CD4-positive, alpha-beta T cell treated with Interleukin-2 at 100 ng/mL for 4 hours (primary cell): ENCODE data around the gene NUP205.
A peak's percentile ranks its signal among the peaks of the same experiment; 100 is the strongest.
"Not testable (repeated sequence)": the region's sequence is repeated elsewhere in the genome, so short reads cannot be mapped to it uniquely, and the experiment has no call there.

Source experiments
- DNase-seq: peaks from one replicate; pipeline ENCODE4 v3.0.0-alpha.2; 2020; ENCODE audit warnings: low spot score

The NUP205 gene

GRCh38 chr7:135620447-135620846 is 62.7 kb downstream of the NUP205 start:
- no peak for DNase-seq

GRCh38 chr7:135620980-135621850 is 63.5 kb downstream of the NUP205 start:
- peak; percentile 54 for DNase-seq

DNA sequence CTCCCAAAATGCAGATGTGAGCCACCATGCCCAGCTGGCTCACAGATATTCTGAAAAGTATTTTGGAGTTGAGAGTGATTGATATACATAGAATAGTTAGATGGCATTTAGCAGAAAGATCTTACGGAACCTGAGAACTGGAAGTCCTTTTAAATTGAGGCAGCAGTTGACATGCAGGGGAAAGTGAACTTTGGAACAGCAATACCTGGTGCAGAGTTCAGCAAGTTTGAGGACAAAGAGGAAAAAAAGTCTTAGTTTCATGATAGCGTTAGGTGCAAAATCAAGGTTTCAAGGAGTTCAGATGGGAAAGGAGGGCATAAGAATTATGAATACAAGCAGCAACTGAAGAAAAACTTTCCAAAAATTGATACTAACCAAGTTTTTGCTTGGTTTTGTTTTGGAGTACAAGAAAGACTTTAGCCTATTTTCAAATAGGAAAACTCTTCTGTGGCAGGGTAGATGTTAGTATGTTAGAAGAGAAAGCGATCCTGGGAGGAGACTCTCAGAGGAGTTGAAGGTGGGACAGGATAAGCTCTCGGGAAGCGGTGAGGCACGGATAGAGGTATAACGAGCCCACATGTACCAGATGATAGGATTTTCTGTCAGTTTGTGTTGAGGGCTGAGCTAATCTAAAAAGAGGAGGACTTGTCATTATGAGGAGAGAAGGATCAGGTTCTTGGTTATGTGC is 76.6 kb downstream of the NUP205 start:
- DNase-seq, result no peak

DNA sequence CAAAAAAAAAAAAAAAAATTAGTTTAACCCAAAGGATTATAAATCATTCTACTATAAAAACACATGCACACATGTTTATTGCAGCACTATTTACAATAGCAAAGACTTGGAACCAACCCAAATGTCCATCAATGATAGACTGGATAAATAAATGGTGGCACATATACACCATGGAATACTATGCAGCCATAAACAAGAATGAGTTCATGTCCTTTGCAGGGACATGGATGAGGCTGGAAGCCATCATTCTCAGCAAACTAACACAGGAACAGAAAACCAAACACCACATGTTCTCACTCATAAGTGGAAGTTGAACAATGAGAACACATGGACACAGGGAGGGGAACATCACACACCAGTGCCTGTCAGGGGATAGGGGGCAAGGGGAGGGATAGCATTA is 82.0 kb downstream of the NUP205 start:
- not testable (repeated sequence) for DNase-seq

- DNase-seq, result no peak
Measured at GRCh38 chr7:135644154-135644553, 86.4 kb downstream of the NUP205 start.

GRCh38 chr7:135644729-135645128 is 87.0 kb downstream of the NUP205 start:
- no peak for DNase-seq

GRCh38 chr7:135645296-135645904 is 87.7 kb downstream of the NUP205 start:
- DNase-seq, result peak; percentile 51

GRCh38 chr7:135647755-135648154 is 90.0 kb downstream of the NUP205 start:
- DNase-seq, result no peak

- no peak for DNase-seq
Measured at GRCh38 chr7:135648235-135648634, 90.5 kb downstream of the NUP205 start.

DNA sequence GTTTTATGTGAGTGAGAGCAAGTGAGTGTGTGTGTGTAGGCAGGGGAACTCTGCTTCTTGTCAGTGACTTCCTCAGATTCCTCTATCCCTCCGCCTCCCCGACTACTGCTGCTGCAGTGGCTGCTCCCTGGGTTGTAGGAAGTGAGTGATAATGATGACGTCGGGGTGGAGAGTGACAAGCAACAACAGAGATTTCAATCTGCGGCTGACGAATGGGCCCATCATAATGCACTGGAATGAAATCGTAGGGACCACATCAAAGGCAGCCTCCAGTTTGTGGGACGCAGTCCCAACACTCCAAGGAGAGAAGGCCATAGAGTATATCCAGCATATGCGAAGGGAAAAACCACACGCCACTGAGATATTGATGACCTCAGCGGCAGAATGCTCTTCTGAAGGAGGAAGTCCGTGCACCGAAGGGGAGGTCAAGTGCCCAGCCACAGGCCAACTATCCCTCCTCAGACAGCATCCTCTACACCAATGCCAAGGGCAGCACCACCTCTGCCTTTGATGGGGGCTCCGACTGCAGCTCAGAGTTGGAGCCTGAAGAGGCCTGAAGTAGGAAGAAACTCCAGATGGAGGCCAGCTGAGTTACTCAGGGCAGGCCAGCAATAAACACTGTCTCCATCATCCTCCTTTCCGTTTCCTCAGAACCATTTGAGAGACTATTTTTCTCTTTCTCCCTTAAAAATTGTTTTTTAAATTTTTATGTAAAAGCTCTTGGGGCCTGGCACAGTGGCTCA is 93.3 kb downstream of the NUP205 start:
- DNase-seq, result no peak

DNA sequence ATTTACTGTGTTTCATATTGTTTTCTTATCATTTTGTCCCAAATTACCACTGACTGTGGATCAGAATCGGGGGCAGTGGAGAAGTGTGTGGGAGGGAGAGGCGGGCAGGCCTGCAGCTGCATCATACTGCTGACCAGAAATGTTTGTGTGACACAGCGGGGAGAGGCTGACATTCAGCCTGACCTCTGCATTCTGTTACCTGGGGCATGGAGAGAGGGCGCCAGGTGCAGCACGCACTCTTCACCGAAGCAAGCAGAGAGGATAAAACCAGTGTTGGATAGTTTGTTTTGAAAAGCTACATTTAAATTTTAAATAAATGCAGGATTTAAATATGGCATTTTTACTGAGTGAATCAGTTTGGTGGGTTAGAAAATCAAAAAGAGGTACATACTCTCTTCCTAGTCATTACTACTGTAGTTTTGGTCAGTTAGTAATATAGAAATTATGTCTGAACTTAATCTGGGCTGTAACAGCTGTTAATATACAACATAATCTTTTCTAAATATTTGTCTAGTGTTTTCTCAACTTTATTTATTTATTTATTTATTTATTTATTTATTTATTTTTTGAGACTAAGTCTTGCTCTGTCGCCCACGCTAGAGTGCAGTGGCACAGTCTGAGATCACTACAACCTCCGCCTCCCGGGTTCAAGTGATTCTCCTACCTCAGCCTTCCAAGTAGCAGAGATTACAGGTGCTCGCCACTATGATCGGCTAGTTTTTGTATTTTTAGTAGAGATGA is 95.8 kb downstream of the NUP205 start:
- no peak for DNase-seq

- DNase-seq, result no peak
Measured at GRCh38 chr7:135658564-135658963, 100.8 kb downstream of the NUP205 start.

- no peak for DNase-seq
Measured at GRCh38 chr7:135659159-135659846, 101.6 kb downstream of the NUP205 start.

- DNase-seq, result peak; percentile 12
Measured at GRCh38 chr7:135661311-135662122, 103.8 kb downstream of the NUP205 start.

- no peak for DNase-seq
Measured at GRCh38 chr7:135662123-135662372, 104.3 kb downstream of the NUP205 start.

DNA sequence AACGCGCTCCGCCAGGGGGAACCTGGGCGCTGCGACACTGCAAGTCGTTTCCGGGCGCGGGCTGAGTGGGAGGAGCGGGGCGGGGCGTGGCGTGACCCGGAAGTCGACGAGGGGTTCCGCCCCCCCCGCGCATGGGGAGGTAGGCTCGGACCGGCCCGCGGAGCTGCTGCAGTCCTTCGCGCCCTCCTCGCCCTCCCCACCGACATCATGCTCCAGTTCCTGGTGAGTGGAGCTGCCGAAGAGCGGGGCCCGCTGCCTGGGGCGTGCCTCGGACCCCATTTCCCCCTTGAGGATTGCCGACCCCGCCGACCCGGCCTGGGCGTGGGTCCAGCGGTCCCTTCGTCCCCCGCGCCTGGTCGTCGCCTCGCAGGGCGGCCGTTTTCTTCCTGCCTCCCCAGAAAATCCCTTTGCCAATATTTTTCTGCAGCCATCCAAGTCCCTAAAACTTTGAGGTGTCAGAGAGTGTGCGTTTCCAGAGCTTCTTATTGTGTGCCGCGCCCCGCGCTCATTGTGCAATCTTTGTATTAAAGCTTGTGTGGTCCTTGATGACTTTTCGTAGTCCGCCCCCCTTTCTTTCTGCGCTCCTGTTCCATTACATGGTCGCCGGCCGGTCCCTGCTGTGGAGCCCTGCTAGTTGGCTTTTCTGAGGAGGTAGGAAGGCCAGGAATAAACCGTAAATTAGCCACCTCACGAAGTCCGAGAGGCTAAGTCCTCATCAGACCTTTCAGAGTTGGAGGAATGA is 104.8 kb downstream of the NUP205 start, which contains the start of gene STMP1:
Gene STMP1 (plus strand): TSS at position 142 of the 742 bp plus-strand sequence.
- peak; percentile 94 for DNase-seq

DNA sequence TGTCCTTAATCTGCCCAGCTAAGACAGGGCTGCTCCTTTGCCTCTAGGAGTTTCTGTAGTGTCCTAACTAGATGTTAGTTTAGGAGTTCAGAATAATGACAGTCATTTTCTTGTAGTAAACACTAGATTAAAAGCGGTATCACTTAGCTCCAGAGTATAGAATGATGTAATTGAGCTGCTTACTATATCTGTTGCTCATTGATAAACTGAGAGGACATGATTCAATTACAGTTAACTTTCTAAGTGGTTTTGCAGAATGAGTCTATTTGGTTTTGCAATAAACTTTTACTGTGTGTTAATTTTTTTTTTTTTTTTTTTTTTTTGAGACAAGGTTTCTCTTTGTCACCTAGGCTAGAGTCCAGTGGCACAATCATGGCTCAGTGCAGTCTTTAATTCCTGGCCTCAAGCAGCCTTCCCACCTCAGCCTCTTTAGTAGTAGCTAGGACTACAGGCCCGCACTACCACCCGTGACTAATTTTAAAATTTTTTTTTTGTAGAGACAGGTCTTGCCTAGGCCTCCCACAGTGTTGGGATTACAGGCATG is 106.4 kb downstream of the NUP205 start:
- no peak for DNase-seq

DNA sequence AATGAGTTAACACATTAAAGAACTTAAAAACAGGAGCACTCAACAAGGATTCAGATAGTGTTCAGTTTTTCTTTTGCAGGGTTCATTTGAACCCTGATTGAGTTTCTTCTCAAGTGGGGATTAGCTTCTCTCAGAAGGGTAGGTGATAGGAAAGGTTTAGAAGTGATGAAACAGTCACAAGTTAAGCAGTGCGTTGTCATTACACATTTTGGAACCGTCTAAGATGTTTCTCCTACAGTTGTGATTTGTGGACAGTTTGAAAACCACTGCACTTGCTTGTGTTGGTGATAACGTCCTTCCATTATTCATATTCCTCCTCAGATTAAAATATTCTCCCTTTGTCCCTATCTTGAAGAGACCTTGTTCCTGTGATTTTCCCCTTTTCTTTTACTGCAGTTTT is 107.3 kb downstream of the NUP205 start:
- no peak for DNase-seq

DNA sequence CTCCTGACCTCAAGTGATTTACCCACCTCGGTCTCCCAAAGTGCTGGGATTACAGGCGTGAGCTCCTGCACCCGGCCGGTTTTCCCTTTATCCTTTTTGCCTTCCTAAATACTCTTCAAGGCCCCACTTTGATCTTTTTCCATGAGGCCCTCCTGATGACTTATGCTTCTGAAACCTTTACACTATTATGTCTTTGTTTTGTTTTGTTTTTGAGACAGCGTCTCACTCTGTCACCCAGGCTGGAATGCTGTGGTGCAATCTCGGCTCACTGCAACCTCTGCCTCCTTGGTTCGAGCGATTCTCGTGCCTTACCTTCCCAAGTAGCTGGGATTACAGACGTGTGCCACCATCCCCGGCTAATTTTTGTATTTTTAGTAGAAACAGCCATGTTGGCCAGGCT is 108.4 kb downstream of the NUP205 start:
- DNase-seq, result no peak
